Liver (tissue), 9 donors: ENCODE data around the gene IKZF4. TPM values are rescaled to one million over a fixed set of nuclear protein-coding genes. Genes with fewer than 3 reads are reported as not detected.
"Not testable (repeated sequence)": the region's sequence is repeated elsewhere in the genome, so short reads cannot be mapped to it uniquely, and the experiment has no call there.

Source experiments
- DNase-seq: peaks from one replicate; pipeline ENCODE4 v3.0.0-alpha.2; 2017; ENCODE audit warnings: low spot score
- H3K27ac ChIP-seq, 2 donors: one replicate each; pipeline ENCODE4 v1.7.0; 2013; ENCODE audit warnings: inconsistent platforms in 2 of 2, low read length in 2 of 2, control low read depth in 1 of 2, low read depth in 1 of 2, mild to moderate bottlenecking in 1 of 2
- H3K27me3 ChIP-seq, 4 donors: one replicate each; pipeline versions ENCODE4 v1.6.1 to v1.7.0; 2013; ENCODE audit warnings: low read length in 3 of 4, inconsistent platforms in 1 of 4, mild to moderate bottlenecking in 1 of 4, moderate library complexity in 1 of 4; ENCODE audit not compliant: control insufficient read depth in 4 of 4, insufficient read depth in 4 of 4
- H3K36me3 ChIP-seq, 4 donors: one replicate each; pipeline versions ENCODE4 v1.6.1 to v1.7.0; 2013; ENCODE audit warnings: low read length in 3 of 4, mild to moderate bottlenecking in 3 of 4, low read depth in 1 of 4, moderate library complexity in 1 of 4; ENCODE audit not compliant: control insufficient read depth in 4 of 4, insufficient read depth in 3 of 4
- H3K4me1 ChIP-seq, 4 donors: one replicate each; pipeline versions ENCODE4 v1.6.1 to v1.7.0; 2013; ENCODE audit warnings: low read length in 3 of 4, mild to moderate bottlenecking in 3 of 4, moderate library complexity in 1 of 4; ENCODE audit not compliant: control insufficient read depth in 4 of 4, insufficient read depth in 4 of 4
- H3K4me3 ChIP-seq, 3 donors: one replicate each; pipeline versions ENCODE4 v1.6.1 to v1.7.0; 2013; ENCODE audit warnings: low read length in 3 of 3, control low read depth in 1 of 3, low read depth in 1 of 3, mild to moderate bottlenecking in 1 of 3
- H3K9ac ChIP-seq, 2 donors: one replicate each; pipeline ENCODE4 v1.7.0; 2013; ENCODE audit warnings: low read length in 2 of 2, mild to moderate bottlenecking in 2 of 2, moderate library complexity in 2 of 2, control low read depth in 1 of 2, low read depth in 1 of 2
- H3K9me3 ChIP-seq, 4 donors: one replicate each; pipeline versions ENCODE4 v1.6.1 to v1.7.0; 2013; ENCODE audit warnings: low read length in 3 of 4; ENCODE audit not compliant: control insufficient read depth in 4 of 4
- EGR1 ChIP-seq, 2 donors: IDR thresholded peaks; 2 replicates each; pipeline ENCODE4 v1.6.1; 2016 to 2018; ENCODE audit warnings: antibody characterized with exemption in 2 of 2, low read depth in 2 of 2
- FOXA1 ChIP-seq: IDR thresholded peaks from 2 replicates; pipeline ENCODE4 v1.6.1; 2016; ENCODE audit warnings: antibody characterized with exemption
- FOXA2 ChIP-seq: IDR thresholded peaks from 2 replicates; pipeline ENCODE4 v1.6.1; 2016; ENCODE audit warnings: antibody characterized with exemption
- GABPA ChIP-seq, 2 donors: IDR thresholded peaks in 1 of 2; conservative IDR thresholded peaks in 1 of 2; 2 replicates each; pipeline ENCODE4 v1.6.1; 2016; ENCODE audit warnings: antibody characterized with exemption in 2 of 2, mild to moderate bottlenecking in 1 of 2, moderate library complexity in 1 of 2
- HNF4G ChIP-seq: IDR thresholded peaks from 2 replicates; pipeline ENCODE4 v1.6.1; 2016; ENCODE audit warnings: antibody characterized with exemption
- NR2F2 ChIP-seq: IDR thresholded peaks from 2 replicates; pipeline ENCODE4 v1.6.1; 2016; ENCODE audit warnings: antibody characterized with exemption
- RAD21 ChIP-seq, 2 donors: IDR thresholded peaks; 2 replicates each; pipeline ENCODE4 v1.6.1; 2016; ENCODE audit warnings: antibody characterized with exemption in 2 of 2, mild to moderate bottlenecking in 2 of 2
- RXRA ChIP-seq, 2 donors: IDR thresholded peaks; 2 replicates each; pipeline ENCODE4 v1.6.1; 2017 to 2018; ENCODE audit warnings: antibody characterized with exemption in 2 of 2, mild to moderate bottlenecking in 1 of 2
- SP1 ChIP-seq: IDR thresholded peaks from 2 replicates; pipeline ENCODE4 v1.6.1; 2018; ENCODE audit warnings: antibody characterized with exemption, mild to moderate bottlenecking
- TAF1 ChIP-seq: conservative IDR thresholded peaks from 2 replicates; pipeline ENCODE4 v1.6.1; 2016; ENCODE audit warnings: antibody characterized with exemption, mild to moderate bottlenecking
- YY1 ChIP-seq: IDR thresholded peaks from 2 replicates; pipeline ENCODE4 v1.6.1; 2016; ENCODE audit warnings: antibody characterized with exemption, mild to moderate bottlenecking
- WGBS: extraction: QIAGEN DNeasy Blood & Tissue Kit; methylation state at CpG from one replicate; pipeline ENCODE4 v1.1.7; 2013; 5-methylcytosine and 5-hydroxymethylcytosine counted together
- polyA plus RNA-seq, 2 donors: library from polyadenylated mRNA; stranded (reverse) in 1 of 2; unstranded in 1 of 2; fragments of 200-250 nt in 1 of 2; fragments of >200 nt in 1 of 2; fragmentation: Nextera tagmentation in 1 of 2; extraction: Ambion mirVana in 1 of 2; gene quantifications; one replicate each; pipeline versions ENCODE4 v1.2.1 to v1.2.3, GENCODE V29; 2013 to 2015
- total RNA-seq, 2 donors: library from RNA; depleted of rRNA; stranded (reverse); fragments of >200 nt; gene quantifications; one replicate each; pipeline ENCODE4 v1.2.3, GENCODE V29; 2014
- TF ChIP-seq, protein P1 (sequence below): IDR thresholded peaks from 2 replicates; pipeline ENCODE4 v1.6.1; 2016; ENCODE audit warnings: antibody characterized with exemption
- TF ChIP-seq, protein P2 (sequence below): fragments of 150-350 bp; IDR thresholded peaks from 2 replicates; pipeline ENCODE4 v1.5.1; 2017; ENCODE audit warnings: improper control_type of control experiment, low read depth, low read length; ENCODE audit not compliant: missing input control
- TF ChIP-seq, protein P3 (sequence below): IDR thresholded peaks from 2 replicates; pipeline ENCODE4 v1.6.1; 2016; ENCODE audit warnings: antibody characterized with exemption
- TF ChIP-seq, protein P4 (sequence below): IDR thresholded peaks from 2 replicates; pipeline ENCODE4 v1.6.1; 2016; ENCODE audit warnings: antibody characterized with exemption
- TF ChIP-seq, protein P5 (sequence below): IDR thresholded peaks from 2 replicates; pipeline ENCODE4 v1.6.1; 2016; ENCODE audit warnings: antibody characterized with exemption, mild to moderate bottlenecking
- donor health status: healthy.
- donor health status: healthy.
- donor health status: healthy.
- donor health status: healthy.
- donor health status: healthy.

The IKZF4 gene
- total and polyA plus RNA-seq, 4 donors, result 0.47 to 1.9 (median 0.75) TPM

DNA sequence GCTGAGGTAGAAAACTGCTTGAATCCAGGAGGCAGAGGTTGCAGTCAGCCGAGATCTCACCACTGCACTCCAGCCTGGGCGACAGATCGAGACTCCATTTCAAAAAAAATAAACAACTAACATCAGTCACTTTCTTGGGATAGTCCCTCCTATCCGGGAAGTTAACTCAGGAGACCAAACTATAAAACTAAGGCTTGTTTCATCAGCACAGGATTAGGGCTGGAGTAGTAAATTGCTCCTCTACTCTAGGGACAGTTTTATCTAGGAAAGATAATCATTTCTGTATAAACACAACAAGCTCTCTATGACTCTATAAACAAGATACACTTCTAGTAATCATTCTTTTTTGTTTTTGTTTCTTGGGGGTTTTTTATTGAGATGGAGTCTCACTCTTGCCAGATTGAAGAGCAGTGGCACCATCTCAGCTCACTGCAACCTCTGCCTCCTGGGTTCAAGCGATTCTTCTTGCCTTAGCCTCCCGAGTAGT lies 32.6 kb downstream of the IKZF4 start:
- Histone ChIP-seq H3K9me3 (no peaks in the 10 kb centered on the region), H3K27me3 (no peaks in the 10 kb centered on the region), H3K9ac (no peak overlapping the region), H3K36me3 (no peaks in the 10 kb centered on the region), H3K27ac (no peak overlapping the region), H3K4me3 (no peak overlapping the region), H3K4me1 (no peaks in the 10 kb centered on the region)
- 93% methylated on average over 6 of the region's 6 CpGs for WGBS
- no peak for DNase-seq
- TF ChIP-seq, protein P1, sequence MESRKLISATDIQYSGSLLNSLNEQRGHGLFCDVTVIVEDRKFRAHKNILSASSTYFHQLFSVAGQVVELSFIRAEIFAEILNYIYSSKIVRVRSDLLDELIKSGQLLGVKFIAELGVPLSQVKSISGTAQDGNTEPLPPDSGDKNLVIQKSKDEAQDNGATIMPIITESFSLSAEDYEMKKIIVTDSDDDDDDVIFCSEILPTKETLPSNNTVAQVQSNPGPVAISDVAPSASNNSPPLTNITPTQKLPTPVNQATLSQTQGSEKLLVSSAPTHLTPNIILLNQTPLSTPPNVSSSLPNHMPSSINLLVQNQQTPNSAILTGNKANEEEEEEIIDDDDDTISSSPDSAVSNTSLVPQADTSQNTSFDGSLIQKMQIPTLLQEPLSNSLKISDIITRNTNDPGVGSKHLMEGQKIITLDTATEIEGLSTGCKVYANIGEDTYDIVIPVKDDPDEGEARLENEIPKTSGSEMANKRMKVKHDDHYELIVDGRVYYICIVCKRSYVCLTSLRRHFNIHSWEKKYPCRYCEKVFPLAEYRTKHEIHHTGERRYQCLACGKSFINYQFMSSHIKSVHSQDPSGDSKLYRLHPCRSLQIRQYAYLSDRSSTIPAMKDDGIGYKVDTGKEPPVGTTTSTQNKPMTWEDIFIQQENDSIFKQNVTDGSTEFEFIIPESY, result no peak
- TF ChIP-seq YY1 (no peak), EGR1 (IDR thresholded peaks at IDR 0.05; ENCODE audit: low read depth in 2 of 2) (no peak)

DNA sequence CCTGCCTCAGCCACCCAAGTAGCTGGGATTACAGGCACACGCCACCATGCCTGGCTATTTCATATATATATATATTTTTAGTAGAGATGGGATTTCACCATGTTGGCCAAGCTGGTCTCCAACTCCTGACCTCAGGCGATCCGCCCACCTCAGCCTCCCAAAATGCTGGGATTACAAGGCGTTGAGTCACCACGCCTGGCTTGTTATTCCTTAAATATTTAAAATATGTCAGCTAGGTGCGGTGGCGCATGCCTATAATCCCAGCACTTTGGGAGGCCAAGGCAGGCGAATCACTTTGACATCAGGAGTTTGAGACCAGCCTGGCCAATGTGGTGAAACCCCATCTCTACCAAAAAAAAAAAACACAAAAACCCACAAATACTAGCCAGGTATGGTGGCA lies 39.1 kb downstream of the IKZF4 start:
- H3K9me3 ChIP-seq, H3K27me3 ChIP-seq, H3K36me3 ChIP-seq, H3K4me1 ChIP-seq, H3K4me3 ChIP-seq, DNase-seq, H3K9ac ChIP-seq, H3K27ac ChIP-seq: not testable (repeated sequence)
- 97% methylated on average over 8 of the region's 8 CpGs for WGBS

DNA sequence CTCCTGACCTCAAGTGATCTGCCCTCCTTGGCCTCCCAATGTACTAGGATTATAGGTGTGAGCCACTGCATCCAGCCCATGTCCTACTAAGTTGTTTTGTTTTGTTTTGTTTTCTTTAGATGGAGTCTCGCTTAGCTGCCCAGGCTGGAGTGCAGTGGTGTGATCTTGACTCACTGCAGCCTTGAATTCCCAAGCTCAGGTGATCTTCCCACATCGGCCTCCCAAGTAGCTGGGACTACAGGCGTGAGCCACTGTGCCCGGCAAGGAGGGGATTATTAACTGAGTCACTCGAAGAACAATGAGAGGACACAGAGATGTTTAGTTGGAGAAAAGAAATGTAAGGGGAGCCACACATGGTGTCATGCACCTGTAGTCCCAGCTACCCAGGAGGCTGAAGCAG lies 41.1 kb downstream of the IKZF4 start:
- Histone ChIP-seq H3K27me3 (no peaks in the 10 kb centered on the region), H3K4me1 (no peaks in the 10 kb centered on the region), H3K4me3 (no peak overlapping the region), H3K27ac (no peak overlapping the region), H3K9me3 (no peaks in the 10 kb centered on the region), H3K36me3 (no peaks in the 10 kb centered on the region), H3K9ac (no peak overlapping the region)
- WGBS, result 76% methylated on average over 5 of the region's 5 CpGs
- TF ChIP-seq FOXA2 (no peak), EGR1 (IDR thresholded peaks at IDR 0.05; ENCODE audit: low read depth in 2 of 2) (no peak), SP1 (no peak), TAF1 (no peak), NR2F2 (no peak), RAD21 (IDR thresholded peaks at IDR 0.05) (no peak), FOXA1 (no peak), GABPA (IDR thresholded peaks at IDR 0.05 in 1 of 2, conservative IDR thresholded peaks at IDR 0.05 in 1 of 2) (no peak), HNF4G (no peak), RXRA (IDR thresholded peaks at IDR 0.05) (no peak)
- TF ChIP-seq, protein P2, sequence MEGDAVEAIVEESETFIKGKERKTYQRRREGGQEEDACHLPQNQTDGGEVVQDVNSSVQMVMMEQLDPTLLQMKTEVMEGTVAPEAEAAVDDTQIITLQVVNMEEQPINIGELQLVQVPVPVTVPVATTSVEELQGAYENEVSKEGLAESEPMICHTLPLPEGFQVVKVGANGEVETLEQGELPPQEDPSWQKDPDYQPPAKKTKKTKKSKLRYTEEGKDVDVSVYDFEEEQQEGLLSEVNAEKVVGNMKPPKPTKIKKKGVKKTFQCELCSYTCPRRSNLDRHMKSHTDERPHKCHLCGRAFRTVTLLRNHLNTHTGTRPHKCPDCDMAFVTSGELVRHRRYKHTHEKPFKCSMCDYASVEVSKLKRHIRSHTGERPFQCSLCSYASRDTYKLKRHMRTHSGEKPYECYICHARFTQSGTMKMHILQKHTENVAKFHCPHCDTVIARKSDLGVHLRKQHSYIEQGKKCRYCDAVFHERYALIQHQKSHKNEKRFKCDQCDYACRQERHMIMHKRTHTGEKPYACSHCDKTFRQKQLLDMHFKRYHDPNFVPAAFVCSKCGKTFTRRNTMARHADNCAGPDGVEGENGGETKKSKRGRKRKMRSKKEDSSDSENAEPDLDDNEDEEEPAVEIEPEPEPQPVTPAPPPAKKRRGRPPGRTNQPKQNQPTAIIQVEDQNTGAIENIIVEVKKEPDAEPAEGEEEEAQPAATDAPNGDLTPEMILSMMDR, result no peak
- TF ChIP-seq, protein P1, result no peak
- TF ChIP-seq, protein P3, sequence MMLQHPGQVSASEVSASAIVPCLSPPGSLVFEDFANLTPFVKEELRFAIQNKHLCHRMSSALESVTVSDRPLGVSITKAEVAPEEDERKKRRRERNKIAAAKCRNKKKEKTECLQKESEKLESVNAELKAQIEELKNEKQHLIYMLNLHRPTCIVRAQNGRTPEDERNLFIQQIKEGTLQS, result no peak
- TF ChIP-seq, protein P4, sequence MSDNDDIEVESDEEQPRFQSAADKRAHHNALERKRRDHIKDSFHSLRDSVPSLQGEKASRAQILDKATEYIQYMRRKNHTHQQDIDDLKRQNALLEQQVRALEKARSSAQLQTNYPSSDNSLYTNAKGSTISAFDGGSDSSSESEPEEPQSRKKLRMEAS, result no peak
- TF ChIP-seq, protein P5, sequence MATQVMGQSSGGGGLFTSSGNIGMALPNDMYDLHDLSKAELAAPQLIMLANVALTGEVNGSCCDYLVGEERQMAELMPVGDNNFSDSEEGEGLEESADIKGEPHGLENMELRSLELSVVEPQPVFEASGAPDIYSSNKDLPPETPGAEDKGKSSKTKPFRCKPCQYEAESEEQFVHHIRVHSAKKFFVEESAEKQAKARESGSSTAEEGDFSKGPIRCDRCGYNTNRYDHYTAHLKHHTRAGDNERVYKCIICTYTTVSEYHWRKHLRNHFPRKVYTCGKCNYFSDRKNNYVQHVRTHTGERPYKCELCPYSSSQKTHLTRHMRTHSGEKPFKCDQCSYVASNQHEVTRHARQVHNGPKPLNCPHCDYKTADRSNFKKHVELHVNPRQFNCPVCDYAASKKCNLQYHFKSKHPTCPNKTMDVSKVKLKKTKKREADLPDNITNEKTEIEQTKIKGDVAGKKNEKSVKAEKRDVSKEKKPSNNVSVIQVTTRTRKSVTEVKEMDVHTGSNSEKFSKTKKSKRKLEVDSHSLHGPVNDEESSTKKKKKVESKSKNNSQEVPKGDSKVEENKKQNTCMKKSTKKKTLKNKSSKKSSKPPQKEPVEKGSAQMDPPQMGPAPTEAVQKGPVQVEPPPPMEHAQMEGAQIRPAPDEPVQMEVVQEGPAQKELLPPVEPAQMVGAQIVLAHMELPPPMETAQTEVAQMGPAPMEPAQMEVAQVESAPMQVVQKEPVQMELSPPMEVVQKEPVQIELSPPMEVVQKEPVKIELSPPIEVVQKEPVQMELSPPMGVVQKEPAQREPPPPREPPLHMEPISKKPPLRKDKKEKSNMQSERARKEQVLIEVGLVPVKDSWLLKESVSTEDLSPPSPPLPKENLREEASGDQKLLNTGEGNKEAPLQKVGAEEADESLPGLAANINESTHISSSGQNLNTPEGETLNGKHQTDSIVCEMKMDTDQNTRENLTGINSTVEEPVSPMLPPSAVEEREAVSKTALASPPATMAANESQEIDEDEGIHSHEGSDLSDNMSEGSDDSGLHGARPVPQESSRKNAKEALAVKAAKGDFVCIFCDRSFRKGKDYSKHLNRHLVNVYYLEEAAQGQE, result no peak
- no peak for DNase-seq
